ENCODE data around the gene SDF4.

SDF4 gene, protein sequence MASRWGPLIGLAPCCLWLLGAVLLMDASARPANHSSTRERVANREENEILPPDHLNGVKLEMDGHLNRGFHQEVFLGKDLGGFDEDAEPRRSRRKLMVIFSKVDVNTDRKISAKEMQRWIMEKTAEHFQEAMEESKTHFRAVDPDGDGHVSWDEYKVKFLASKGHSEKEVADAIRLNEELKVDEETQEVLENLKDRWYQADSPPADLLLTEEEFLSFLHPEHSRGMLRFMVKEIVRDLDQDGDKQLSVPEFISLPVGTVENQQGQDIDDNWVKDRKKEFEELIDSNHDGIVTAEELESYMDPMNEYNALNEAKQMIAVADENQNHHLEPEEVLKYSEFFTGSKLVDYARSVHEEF

GRCh38 chr1:1231400-1232207 is at the start of gene SDF4:
Gene SDF4 (minus strand): TSS chr1:1232001. CDS start chr1:1228772, 3,229 bp downstream.
- DNase-seq (ENCODE audit: low read depth), result peak; percentile 95

DNA sequence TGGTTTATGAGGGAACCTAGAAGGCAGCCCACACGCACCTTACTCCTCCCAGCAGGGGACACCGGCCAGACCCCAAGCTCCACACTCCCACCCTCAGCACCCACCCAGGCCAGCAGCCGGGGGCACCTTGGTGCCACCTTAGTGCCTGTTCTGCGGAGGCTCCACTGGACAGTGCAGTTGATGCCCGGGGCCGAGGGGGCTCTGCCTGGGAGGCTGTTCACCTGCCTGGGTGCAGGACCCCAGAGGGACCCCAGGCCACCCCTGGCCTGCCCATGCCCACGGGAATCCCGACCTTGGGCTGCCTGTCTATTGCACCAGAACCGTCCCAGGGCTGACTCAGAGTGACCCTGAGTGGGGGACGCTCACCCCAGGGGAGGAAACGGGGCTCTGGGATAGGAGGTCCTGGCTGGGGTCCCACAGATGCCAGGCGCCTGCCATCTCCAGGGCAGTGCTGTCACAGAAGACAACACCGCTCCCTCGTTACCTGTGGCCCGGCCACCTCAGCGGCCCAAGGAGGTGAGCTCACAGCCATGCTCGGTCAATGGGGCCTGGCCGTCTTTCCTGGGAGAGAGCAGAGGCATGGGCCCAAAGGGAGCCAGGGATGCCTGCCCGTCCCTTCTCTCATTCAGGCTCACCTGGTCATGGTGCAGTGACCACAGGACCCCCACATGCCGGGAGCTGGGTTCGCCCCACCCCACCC is 49.1 kb upstream of the SDF4 start:
- no peak for DNase-seq (ENCODE audit: low read depth)

DNA sequence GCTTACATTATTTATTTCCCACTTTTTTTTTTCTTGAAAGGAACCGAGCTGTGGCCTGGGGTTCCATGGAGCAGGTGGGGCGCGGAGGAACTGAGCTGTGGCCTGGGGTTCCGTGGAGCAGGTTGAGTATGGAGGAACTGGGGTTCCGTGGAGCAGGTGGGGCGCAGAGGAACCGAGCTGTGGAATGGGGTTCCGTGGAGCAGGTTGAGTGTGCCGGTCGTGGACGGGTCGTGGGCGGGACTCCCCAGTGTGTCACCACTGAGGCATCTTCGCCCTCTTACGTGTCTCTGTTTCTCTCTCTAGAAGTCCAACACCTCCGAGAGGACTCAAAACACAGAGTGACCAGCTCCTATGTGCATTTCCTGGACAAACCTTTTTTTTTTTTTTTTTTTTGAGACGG is 47.2 kb upstream of the SDF4 start:
- DNase-seq (ENCODE audit: low read depth), result no peak

DNA sequence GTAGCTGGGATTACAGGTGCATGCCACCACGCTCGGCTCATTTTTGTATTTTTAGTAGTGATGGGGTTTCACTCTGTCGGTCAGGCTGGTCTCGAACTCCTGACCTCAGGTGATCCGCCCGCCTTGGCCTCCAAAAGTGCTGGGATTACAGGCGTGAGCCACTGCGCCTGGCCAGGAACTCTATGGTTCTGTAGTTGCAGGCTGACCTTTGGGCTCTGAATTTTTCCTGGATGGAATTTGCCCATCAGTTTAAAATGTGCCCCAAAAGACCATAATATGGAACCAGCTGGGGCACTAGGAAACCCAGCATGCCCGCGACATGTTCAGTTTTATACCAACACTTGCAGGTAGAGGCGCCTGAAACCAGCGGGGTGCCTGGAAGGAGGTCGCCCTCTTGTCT is 46.8 kb upstream of the SDF4 start:
- DNase-seq (ENCODE audit: low read depth), result no peak

- no peak for DNase-seq (ENCODE audit: low read depth)
Observed at GRCh38 chr1:1275836-1276235, 44.0 kb upstream of the SDF4 start.

GRCh38 chr1:1274931-1275431 is 43.2 kb upstream of the SDF4 start:
- DNase-seq (ENCODE audit: low read depth), result no peak

GRCh38 chr1:1274299-1274930 is 42.6 kb upstream of the SDF4 start:
- no peak for DNase-seq (ENCODE audit: low read depth)

DNA sequence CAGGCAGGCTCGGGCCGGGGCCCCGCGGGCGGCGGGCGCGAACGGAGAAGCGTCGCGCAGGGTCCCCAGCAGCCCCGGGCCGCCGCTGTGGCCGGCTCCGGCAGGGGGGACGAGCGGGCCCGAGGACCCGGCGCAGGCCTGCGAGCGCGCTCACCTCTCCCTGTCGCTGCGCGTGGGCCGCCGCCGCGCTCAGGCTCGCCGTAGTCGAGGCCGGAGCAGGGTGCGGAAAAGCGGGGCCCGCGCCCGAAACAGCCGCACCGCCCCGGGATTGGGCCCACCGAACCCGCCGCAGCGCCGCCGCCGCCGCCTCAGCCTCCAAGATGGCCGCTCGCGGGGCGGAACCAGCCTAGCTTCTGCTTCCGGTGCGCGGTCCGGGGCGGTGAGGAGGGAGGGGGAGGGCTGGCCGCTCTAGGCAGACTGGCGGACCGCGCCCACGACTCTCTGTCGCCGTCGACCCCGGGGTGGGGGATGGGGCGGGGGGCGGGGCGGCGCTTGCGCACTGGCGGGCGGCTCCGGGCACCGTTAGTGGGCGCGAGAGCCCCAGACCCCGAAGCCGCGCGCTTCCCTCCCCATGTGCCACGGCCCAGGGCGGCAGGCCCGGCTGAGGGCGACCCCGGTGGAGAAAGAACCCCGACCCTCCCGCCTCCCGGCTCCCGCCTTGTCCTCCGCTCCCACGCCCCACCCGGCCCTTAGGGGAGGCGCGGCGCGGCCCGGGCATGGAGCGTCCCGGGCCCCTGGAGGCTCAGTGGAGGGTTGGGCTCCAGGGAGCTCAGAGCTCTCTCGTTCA is 41.9 kb upstream of the SDF4 start, which contains the start of gene UBE2J2:
Gene UBE2J2, minus strand, starts transcription at position 343 of the 787 bp plus-strand sequence. CDS start 5,862 bp downstream, outside the sequence.
- DNase-seq (ENCODE audit: low read depth), result peak; percentile 88

GRCh38 chr1:1273209-1273511 is 41.4 kb upstream of the SDF4 start:
- no peak for DNase-seq (ENCODE audit: low read depth)

DNA sequence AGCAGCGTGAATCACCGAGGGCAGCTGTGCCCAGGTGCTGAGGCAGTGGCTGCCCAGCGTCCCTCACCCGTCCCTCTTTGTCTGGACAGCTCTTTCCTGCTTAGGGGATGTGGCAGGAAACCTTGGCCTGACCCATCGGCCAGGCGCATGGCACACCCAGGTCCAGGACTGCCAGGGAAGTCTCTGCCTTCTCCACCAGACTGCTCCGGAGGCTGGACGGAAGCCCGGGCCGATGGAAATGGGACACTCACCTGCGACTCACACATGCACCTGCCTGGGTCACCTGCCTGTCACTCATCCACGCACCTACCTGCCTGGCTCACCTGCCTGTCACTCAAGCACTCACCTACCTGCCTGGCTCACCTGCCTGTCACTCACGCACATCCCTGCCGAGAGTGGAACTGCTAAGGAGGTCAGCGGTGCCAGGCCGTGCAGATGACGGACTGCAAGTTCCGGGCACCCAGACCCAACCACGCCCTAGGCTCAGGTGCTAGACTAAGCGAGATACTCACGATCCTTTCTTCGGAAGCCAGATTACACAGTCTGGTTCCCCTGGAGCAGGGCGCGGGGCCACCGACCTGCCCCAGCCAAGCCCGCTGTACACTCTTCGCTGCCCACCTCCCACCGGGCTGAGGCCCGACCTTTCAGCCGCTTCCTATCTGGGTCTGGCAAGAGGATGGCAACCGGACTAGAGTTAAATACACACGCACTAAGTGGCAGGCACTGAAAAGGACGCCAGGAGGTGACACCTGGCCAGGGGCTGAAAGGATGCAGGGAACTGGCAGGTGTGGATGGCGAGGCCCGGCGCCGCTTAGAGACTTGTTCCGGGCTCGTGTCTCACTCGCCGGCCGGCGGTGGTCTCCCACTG is 40.8 kb upstream of the SDF4 start:
- DNase-seq (ENCODE audit: low read depth), result no peak

DNA sequence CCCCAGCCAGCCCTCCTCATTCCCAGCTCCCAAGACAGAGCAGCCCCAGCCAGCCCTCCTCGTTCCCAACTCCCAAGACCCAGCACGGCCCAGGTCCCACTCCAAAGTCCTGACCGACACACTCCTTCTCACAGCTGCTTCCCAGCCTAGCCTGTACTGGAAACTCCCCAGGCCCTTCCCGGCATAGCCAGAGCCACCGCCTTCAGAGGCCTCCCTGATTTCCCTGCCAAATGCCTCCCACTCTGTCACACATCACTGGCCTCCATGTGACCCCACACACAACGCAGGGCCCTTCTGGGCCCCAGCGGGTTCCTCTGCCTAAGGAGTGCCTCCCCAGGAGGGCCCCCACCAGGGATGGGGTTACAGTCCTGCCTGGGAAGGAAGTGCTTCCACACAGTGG is 39.0 kb upstream of the SDF4 start:
- no peak for DNase-seq (ENCODE audit: low read depth)

DNA sequence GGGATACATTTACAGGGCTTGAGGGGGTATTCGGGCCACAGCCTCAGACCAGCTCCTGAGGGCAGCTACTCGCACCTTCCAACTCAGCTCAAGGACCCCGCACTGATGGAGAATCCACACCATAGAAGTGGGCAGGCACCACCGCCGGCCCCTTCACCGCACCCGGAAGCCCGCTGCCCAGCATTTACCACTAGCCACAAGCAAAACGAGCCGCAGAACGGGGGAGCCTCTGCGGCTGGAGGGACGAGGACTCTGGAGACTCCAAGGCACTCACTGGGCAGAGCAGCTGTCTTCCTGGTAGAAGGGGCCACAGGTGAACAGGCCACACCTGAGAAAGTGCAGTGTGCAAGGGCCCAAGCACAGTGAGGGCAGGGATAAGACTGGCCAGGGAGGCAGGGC is 36.5 kb upstream of the SDF4 start:
- no peak for DNase-seq (ENCODE audit: low read depth)

DNA sequence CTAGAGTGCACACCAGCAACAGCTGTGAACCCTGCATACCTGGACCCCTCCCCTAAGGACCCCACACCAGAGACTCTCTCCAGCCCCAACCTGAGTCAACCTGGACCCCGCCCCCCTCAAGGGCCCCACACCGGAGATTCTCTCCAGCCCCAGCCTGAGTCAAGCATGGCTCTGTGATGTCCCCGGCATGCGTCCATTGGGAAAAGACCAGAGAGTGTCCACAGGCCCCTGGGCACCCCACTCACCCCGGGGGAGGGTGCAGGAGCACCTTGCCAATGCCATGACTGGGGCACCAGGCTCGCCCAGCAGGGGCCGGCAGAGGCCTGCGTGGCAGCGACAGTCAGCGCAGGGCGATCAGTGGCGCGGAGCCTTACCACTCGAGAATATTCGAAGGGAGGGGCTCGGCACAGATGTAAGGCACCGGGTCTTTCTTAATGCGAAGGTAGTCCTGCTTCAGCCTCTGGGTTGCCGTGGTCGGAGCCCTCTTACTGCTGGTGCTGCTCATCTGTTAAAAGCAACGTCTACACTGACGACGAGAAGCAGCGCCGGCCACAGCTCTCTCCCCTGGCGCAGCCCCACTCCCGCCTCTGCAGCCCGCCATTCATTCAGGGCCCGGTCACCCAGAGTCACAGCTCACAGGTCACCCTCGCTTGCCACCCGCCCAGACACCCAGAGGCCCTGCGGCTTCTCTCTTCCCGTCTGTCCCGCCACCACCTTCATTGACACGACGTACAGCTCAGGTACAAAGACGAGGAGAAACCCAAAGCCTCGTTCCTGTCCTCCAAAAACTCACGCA is 35.9 kb upstream of the SDF4 start:
- DNase-seq (ENCODE audit: low read depth), result no peak

DNA sequence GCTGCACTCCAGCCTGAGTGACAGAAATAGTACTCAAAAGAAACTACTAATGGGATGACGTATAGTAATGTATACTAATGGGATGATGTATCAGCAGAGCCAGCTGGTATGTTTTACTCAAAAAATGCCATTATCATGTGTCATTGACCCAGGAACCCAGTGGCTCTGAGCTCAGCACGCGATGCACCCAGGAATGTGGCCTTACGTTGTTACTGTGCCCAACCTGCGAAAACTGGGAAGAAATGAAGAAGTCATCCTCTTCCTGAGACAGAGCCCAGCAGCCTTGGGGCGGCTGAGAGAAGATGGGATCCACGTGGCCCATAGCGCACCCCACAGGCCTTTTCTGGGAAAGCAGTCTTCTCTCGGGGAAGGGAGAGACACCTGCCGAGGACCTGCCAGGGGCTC is 33.1 kb upstream of the SDF4 start:
- no peak for DNase-seq (ENCODE audit: low read depth)

- no peak for DNase-seq (ENCODE audit: low read depth)
Observed at GRCh38 chr1:1264026-1264425, 32.2 kb upstream of the SDF4 start.

DNA sequence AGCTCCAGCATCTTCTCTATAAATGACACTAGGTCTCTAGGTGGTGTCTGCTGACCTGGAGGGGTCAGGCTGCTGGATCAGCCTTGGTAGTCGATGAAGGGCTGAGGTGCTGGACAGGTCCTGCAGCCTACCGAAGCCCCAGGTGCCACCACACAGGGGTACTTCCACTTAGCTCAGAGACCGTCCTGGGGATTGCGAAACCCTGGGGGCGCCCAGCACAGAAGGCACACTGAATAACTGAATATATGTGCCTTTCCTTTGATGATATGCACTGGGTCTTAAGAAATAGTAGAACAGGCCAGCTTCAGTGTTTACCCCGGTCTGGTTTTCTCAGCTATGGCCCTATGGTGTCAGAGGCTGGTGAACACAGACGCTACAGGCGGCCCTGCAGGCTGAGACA is 31.0 kb upstream of the SDF4 start:
- no peak for DNase-seq (ENCODE audit: low read depth)

DNA sequence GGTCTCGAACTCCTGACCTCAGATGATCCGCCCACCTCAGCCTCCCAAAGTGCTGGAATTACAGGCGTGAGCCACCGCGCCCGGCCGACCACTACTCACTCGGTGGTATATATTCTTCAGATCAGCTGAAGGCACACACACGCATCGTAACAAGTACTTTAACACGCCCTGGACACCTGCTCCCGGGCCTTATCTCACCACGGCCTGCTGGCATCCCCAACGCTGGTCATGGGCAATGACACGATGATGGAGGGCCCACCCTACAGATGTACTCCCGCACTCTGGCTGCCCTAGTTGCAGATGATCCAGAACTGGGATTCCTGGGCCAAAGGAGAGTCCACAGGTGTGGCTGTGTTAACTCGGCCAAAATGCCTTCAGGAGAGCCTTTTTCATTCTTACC is 30.3 kb upstream of the SDF4 start:
- no peak for DNase-seq (ENCODE audit: low read depth)

- no peak for DNase-seq (ENCODE audit: low read depth)
Observed at GRCh38 chr1:1260843-1261560, 29.2 kb upstream of the SDF4 start.

All from stimulated activated CD8-positive, alpha-beta memory T cell treated with anti-CD3 and anti-CD28 coated beads, Interleukin-12 subunit alpha, Interleukin-12 subunit beta, amount 100 ng/mL, for 4 hours (primary cell).